Measurements from ENCODE around the gene ARL15. TPM values are rescaled to one million over a fixed set of nuclear protein-coding genes. Genes with fewer than 3 reads are reported as not detected.
"Not testable (repeated sequence)": the region's sequence is repeated elsewhere in the genome, so short reads cannot be mapped to it uniquely, and the experiment has no call there.

The ARL15 gene
- total RNA-seq, 1 experiment from 2014 or later = 140 TPM

DNA sequence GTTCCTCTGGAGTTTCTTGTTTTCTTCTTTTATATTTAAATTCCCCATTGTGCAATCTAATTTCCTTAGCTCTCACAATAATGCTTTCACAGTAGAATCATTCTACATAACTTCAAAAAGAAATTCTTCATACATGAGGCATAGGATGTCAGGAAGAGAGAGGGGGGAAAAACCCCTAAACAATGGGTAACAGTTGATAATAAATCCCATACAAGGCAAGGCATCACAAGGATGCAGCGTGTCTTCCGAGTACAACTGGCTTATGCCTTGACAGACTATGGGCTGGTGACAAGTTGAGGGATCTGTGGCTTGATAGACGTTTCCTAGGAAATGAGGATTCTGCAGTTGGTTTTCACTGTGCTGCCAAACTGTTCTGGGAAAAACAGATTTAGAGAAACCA lies 247.4 kb downstream of the ARL15 start:
- no peaks in the 10 kb centered on the region for H3K4me1 ChIP-seq
- Mint-ChIP-seq H3K27ac (ENCODE audit: unreplicated experiment) (no peak overlapping the region), H3K4me3 (ENCODE audit: unreplicated experiment) (no peak overlapping the region), H3K27me3 (ENCODE audit: insufficient read depth, unreplicated experiment) (no peaks in the 10 kb centered on the region), H3K9me3 (ENCODE audit: unreplicated experiment) (no peaks in the 10 kb centered on the region), H3K4me1 (ENCODE audit: low read depth, unreplicated experiment) (no peaks in the 10 kb centered on the region), H3K36me3 (ENCODE audit: insufficient read depth, unreplicated experiment) (peaks cover 43% of the 10 kb centered on the region)
- intact Hi-C loops (cut with micrococcal nuclease; ENCODE audit: unreplicated experiment) = loop anchor here (10.0 kb wide), 1 partner anchor 328 kb away; no protein-coding TSS in a partner anchor
- BruUV-seq (replicated peaks) = no TSS peak
- DNase-seq = no peak
- H3K36me3 ChIP-seq (ENCODE audit: control insufficient read depth, insufficient read depth, low read length) = no peaks in the 10 kb centered on the region
- POLR2A ChIA-PET = no interaction called here
- no peaks in the 10 kb centered on the region for H3K27me3 ChIP-seq (replicated peaks; ENCODE audit: control insufficient read depth, insufficient read depth, low read length)
- CTCF ChIA-PET = no interaction called here
- no peaks in the 10 kb centered on the region for H3K9me3 ChIP-seq
- no peak overlapping the region for H3K4me3 ChIP-seq (ENCODE audit: low read depth, low read length)
- TF ChIP-seq, protein P1, sequence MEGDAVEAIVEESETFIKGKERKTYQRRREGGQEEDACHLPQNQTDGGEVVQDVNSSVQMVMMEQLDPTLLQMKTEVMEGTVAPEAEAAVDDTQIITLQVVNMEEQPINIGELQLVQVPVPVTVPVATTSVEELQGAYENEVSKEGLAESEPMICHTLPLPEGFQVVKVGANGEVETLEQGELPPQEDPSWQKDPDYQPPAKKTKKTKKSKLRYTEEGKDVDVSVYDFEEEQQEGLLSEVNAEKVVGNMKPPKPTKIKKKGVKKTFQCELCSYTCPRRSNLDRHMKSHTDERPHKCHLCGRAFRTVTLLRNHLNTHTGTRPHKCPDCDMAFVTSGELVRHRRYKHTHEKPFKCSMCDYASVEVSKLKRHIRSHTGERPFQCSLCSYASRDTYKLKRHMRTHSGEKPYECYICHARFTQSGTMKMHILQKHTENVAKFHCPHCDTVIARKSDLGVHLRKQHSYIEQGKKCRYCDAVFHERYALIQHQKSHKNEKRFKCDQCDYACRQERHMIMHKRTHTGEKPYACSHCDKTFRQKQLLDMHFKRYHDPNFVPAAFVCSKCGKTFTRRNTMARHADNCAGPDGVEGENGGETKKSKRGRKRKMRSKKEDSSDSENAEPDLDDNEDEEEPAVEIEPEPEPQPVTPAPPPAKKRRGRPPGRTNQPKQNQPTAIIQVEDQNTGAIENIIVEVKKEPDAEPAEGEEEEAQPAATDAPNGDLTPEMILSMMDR (IDR thresholded peaks at IDR 0.05; ENCODE audit: insufficient read depth in 1 of 2, low read depth in 1 of 2, low read length in 1 of 2, severe bottlenecking in 1 of 2, unreplicated experiment in 1 of 2) = no peak

DNA sequence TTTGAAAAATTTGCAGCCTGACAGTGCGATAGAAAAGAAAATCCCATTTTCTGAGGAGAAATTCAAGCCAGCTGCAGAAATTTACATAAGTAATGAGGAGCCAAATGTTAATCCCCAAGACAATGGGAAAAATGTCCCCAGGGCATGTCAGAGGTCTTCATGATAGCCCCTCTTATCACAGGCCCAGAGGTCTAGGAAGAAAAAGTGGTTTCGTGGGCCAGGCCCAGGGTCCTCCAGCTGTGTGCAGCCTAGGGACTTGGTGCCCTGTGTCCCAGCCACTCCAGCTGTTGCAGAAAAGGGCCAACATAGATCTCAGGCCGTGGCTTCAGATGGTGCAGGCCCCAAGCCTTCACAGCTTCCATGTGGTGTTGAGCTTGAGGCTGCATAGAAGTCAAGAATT lies 249.5 kb downstream of the ARL15 start:
- H3K4me3 ChIP-seq (ENCODE audit: low read depth, low read length); POLR2A ChIA-PET; CTCF ChIA-PET; H3K4me1 Mint-ChIP-seq (ENCODE audit: low read depth, unreplicated experiment); H3K36me3 ChIP-seq (ENCODE audit: control insufficient read depth, insufficient read depth, low read length); H3K27ac Mint-ChIP-seq (ENCODE audit: unreplicated experiment); H3K27me3 ChIP-seq (replicated peaks; ENCODE audit: control insufficient read depth, insufficient read depth, low read length); H3K4me3 Mint-ChIP-seq (ENCODE audit: unreplicated experiment); DNase-seq; H3K9me3 Mint-ChIP-seq (ENCODE audit: unreplicated experiment); H3K9me3 ChIP-seq; H3K27me3 Mint-ChIP-seq (ENCODE audit: insufficient read depth, unreplicated experiment); H3K4me1 ChIP-seq; BruUV-seq (replicated peaks): not testable (repeated sequence)
- intact Hi-C loops (cut with micrococcal nuclease; ENCODE audit: unreplicated experiment) = loop anchor here (10.0 kb wide), 1 partner anchor 326 kb away; no protein-coding TSS in a partner anchor
- peaks cover 48% of the 10 kb centered on the region for H3K36me3 Mint-ChIP-seq (ENCODE audit: insufficient read depth, unreplicated experiment)

DNA sequence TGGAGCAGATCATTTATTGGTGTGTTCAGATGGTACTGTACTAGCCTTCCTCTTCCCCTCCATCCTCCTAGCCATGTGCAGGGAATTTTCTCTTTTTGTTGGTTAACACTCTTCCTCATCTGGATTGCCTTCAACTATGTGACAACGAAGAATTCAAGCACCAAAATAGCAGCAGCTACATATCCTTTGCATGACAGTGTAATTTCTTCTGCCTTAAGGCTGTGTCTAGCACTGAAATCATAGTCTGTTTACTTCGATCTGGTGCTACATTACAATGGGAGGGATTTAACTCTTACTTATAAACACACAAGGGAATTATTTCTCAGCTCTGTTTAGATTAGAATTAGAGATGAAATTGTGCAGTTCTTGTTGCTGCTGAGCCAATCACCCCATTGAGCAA lies 260.4 kb downstream of the ARL15 start:
- no peak for DNase-seq
- CTCF ChIA-PET = interaction anchor here (0.6 kb wide), 1 partner anchor 22 kb away, joined by 3 read pairs; no protein-coding TSS in a partner anchor
- no TSS peak for BruUV-seq (replicated peaks)
- Histone ChIP-seq H3K36me3 (ENCODE audit: control insufficient read depth, insufficient read depth, low read length) (no peaks in the 10 kb centered on the region), H3K4me1 (peaks cover 9% of the 10 kb centered on the region), H3K27me3 (replicated peaks; ENCODE audit: control insufficient read depth, insufficient read depth, low read length) (no peaks in the 10 kb centered on the region), H3K9me3 (no peaks in the 10 kb centered on the region), H3K4me3 (ENCODE audit: low read depth, low read length) (no peak overlapping the region)
- Mint-ChIP-seq H3K36me3 (ENCODE audit: insufficient read depth, unreplicated experiment) (peaks cover 10% of the 10 kb centered on the region), H3K4me1 (ENCODE audit: low read depth, unreplicated experiment) (peaks cover 31% of the 10 kb centered on the region), H3K9me3 (ENCODE audit: unreplicated experiment) (no peaks in the 10 kb centered on the region), H3K4me3 (ENCODE audit: unreplicated experiment) (no peak overlapping the region), H3K27ac (ENCODE audit: unreplicated experiment) (peak overlapping the region; percentile 33), H3K27me3 (ENCODE audit: insufficient read depth, unreplicated experiment) (no peaks in the 10 kb centered on the region)
- POLR2A ChIA-PET = no interaction called here
- intact Hi-C loops (cut with micrococcal nuclease; ENCODE audit: unreplicated experiment) = no loop called here
- TF ChIP-seq, protein P1 (IDR thresholded peaks at IDR 0.05; ENCODE audit: insufficient read depth in 1 of 2, low read depth in 1 of 2, low read length in 1 of 2, severe bottlenecking in 1 of 2, unreplicated experiment in 1 of 2) = no peak

DNA sequence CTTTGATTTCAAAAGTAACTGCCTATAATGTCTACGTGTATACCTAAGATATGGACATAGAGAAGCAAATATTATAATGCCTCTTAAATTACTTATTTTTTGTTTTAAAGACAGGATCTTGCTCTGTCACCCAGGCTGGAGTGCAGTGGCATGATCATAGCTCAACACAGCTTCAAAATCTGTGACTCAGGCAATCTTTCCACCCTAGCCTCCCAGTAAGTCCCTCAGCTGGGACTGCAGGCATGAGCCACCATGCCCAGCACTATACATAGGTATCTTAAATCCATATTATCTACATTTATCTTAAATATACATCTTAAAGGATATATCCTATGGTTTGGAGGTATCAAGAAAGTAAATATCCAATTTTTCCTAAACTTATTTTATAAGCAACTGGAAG lies 261.2 kb downstream of the ARL15 start:
- POLR2A ChIA-PET = no interaction called here
- H3K36me3 Mint-ChIP-seq (ENCODE audit: insufficient read depth, unreplicated experiment) = peaks cover 10% of the 10 kb centered on the region

More for the DNA sequence above, 261.2 kb downstream of the ARL15 start:
- Mint-ChIP-seq H3K9me3 (ENCODE audit: unreplicated experiment) (no peaks in the 10 kb centered on the region), H3K4me3 (ENCODE audit: unreplicated experiment) (no peak overlapping the region), H3K27me3 (ENCODE audit: insufficient read depth, unreplicated experiment) (no peaks in the 10 kb centered on the region), H3K4me1 (ENCODE audit: low read depth, unreplicated experiment) (peaks cover 32% of the 10 kb centered on the region), H3K27ac (ENCODE audit: unreplicated experiment) (no peak overlapping the region)
- Histone ChIP-seq H3K36me3 (ENCODE audit: control insufficient read depth, insufficient read depth, low read length) (no peaks in the 10 kb centered on the region), H3K27me3 (replicated peaks; ENCODE audit: control insufficient read depth, insufficient read depth, low read length) (no peaks in the 10 kb centered on the region), H3K4me1 (peaks cover 12% of the 10 kb centered on the region), H3K9me3 (no peaks in the 10 kb centered on the region), H3K4me3 (ENCODE audit: low read depth, low read length) (no peak overlapping the region)
- DNase-seq = no peak
- BruUV-seq (replicated peaks) = no TSS peak
- CTCF ChIA-PET = no interaction called here
- TF ChIP-seq, protein P1 (IDR thresholded peaks at IDR 0.05; ENCODE audit: insufficient read depth in 1 of 2, low read depth in 1 of 2, low read length in 1 of 2, severe bottlenecking in 1 of 2, unreplicated experiment in 1 of 2) = no peak
- intact Hi-C loops (cut with micrococcal nuclease; ENCODE audit: unreplicated experiment) = no loop called here

All from Caco-2 (cell line).